ENCODE measurements around the gene ACSF2.
"Not testable (repeated sequence)": the region's sequence is repeated elsewhere in the genome, so short reads cannot be mapped to it uniquely, and the experiment has no call there.

The ACSF2 gene

GRCh38 chr17:50426472-50426782, 409 bp downstream of the ACSF2 start:
- peak overlapping the region; percentile 50 for H3K27ac ChIP-seq
- TF ChIP-seq, protein P1, sequence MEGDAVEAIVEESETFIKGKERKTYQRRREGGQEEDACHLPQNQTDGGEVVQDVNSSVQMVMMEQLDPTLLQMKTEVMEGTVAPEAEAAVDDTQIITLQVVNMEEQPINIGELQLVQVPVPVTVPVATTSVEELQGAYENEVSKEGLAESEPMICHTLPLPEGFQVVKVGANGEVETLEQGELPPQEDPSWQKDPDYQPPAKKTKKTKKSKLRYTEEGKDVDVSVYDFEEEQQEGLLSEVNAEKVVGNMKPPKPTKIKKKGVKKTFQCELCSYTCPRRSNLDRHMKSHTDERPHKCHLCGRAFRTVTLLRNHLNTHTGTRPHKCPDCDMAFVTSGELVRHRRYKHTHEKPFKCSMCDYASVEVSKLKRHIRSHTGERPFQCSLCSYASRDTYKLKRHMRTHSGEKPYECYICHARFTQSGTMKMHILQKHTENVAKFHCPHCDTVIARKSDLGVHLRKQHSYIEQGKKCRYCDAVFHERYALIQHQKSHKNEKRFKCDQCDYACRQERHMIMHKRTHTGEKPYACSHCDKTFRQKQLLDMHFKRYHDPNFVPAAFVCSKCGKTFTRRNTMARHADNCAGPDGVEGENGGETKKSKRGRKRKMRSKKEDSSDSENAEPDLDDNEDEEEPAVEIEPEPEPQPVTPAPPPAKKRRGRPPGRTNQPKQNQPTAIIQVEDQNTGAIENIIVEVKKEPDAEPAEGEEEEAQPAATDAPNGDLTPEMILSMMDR (conservative IDR thresholded peaks at IDR 0.05): no peak

DNA sequence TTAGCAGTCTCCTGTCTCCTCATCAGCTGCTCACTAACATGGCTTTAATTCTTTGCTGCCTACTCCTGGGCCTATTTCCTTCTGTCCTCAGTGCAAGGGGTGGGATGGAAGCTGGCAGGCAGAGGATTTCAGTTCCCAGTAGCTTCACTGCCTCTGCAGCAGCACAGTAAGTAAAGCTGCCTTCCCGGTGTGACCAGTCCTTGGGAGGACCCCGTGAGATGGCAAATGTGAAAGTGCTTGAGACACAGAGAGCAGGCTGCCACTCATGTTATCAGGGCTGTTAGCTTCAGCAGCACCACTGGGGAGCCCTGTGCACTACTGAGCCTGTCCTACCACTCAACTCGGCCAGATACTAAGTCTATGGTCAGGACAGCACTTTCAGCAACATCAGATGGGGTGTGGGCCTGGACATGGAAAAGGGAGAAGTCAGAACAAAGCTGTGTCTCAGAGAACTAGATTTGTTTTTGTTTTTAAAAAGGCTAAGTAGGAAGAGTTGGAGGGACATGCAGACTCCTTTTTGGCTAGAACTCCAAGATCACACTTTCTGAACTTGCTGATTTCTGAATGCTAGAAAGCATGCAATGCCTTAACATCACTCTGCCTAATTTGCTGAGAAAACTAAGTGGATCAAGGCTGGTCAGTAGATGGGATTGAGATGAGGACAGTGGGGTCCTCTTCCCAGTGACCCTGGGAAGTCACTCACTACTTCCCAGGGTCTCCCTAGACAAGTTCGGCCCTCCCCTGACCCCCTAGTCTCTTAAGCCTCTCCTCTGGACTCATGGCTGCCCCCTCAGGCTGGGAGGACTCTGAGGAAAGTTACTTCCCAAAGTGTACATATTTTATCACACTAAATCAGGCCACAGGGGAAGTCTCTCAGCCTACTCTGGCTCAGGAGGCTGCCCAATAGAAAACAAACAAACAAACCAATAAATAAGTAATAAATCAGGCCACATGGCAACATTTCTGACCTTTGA, 1.1 kb downstream of the ACSF2 start:
- peak overlapping the region; percentile 50 for H3K27ac ChIP-seq
- TF ChIP-seq, protein P1 (conservative IDR thresholded peaks at IDR 0.05): 0 out of 2 replicates have a peak, but pooled peaks have one; percentile 21

DNA sequence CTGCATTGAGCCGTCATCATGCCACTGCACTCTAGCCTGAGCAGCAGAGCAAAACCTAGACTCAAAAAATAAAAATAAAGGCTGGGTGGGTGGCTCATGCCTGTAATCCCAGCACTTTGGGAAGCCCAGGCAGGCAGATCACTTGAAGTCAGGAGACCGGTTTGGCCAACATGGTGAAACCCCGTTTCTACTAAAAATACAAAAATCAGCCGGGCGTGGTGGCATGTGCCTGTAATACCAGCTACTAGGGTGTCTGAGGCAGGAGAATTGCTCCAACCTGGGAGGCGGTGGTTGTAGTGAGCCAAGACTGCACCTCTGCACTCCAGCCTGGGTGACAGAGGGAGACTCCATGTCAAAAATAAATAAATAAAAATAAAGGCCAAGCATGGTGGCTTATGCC, 2.1 kb downstream of the ACSF2 start:
- H3K27ac ChIP-seq: not testable (repeated sequence)

GRCh38 chr17:50428831-50429424, 2.9 kb downstream of the ACSF2 start:
- H3K27ac ChIP-seq: no peak overlapping the region
- TF ChIP-seq, protein P1 (conservative IDR thresholded peaks at IDR 0.05): no peak

DNA sequence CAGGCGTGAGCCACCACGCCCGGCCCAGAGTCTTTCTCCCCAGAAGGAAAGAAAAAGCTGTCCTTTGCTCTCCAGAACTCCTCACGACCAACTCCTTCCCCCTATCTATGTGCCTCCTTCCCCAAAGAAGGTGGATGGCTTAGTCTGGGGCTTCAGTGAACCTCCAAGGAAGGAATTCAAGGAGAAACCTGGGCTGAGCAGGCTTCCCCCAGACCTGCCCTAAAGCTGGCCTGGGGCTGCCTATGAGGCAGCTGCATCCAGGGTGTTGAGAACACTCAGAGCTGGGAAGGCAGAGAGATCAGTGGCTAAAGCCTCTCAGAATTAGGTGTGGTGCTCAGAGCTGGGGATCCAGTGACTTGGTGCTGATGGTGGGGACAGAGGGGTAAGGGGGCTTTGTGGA, 3.8 kb downstream of the ACSF2 start:
- TF ChIP-seq, protein P1 (conservative IDR thresholded peaks at IDR 0.05): no peak
- no peak overlapping the region for H3K27ac ChIP-seq

DNA sequence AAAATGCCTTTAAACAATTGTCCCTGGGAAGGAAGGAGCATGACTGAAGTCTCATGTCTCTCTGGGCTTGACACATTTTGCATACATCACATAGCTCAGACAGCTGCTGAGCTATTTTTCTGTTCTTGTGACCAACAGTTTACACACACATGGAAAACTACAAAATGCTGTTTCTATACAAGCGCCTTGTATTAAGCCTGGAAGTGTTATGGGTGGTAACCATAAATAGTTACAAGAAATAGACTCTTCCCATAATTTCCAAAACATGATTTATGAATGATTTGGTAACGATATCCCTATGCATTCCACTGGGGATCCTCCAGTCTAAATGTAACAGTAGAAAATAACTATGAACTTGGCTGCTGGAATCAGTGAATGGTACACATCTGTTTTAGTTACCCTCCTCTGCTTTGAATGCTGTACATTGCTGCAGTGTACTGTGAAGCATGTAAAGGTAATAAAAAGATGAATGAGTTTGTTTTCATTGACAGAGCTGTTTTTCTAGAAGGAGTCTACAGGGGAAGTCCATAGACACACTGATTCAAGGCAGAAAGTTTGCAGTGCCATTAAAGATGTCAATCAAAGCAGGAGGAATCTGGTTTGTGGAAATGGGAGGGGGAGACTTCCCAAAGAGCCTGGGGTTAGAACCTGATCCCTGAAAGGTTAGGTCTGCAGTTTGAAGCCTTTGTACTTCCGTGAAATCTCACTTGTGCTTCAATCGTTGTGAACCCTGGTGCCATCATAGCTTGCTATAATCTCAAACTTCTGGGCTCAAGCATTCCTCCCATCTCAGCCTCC, 5.0 kb downstream of the ACSF2 start:
- TF ChIP-seq, protein P1 (conservative IDR thresholded peaks at IDR 0.05): no peak
- no peak overlapping the region for H3K27ac ChIP-seq

GRCh38 chr17:50432125-50432762, 6.2 kb downstream of the ACSF2 start:
- TF ChIP-seq, protein P1 (conservative IDR thresholded peaks at IDR 0.05): no peak
- no peak overlapping the region for H3K27ac ChIP-seq

All from VCaP (cell line).